ENCODE measurements around the gene RANBP17. TPM values are rescaled to one million over a fixed set of nuclear protein-coding genes. Genes with fewer than 3 reads are reported as not detected.
"Not testable (repeated sequence)": the region's sequence is repeated elsewhere in the genome, so short reads cannot be mapped to it uniquely, and the experiment has no call there.

Gene RANBP17
- polyA plus RNA-seq, 12 donors: 4.9 to 14.6 (median 9.3) TPM; not detected in 2

DNA sequence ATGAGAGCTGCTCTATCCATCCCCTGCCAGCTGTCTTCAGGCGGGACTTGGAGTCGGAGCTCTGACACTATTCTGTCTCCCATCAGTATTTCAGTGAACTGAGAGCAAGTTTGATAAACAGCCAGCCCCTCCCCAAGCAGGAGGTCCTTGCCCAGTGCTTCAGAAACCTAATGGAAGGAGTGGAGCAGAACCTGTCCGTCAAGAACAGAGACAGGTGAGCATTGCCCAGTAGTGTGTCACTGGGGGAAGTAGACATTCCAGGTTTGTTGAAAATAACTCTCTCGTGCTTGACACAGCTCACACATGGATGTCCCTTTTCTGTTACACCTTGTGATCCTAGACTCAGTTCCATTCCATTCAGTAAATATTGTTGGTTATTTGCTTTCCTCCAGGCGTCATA lies 434.0 kb downstream of the RANBP17 start:
- DNase-seq: no peak

DNA sequence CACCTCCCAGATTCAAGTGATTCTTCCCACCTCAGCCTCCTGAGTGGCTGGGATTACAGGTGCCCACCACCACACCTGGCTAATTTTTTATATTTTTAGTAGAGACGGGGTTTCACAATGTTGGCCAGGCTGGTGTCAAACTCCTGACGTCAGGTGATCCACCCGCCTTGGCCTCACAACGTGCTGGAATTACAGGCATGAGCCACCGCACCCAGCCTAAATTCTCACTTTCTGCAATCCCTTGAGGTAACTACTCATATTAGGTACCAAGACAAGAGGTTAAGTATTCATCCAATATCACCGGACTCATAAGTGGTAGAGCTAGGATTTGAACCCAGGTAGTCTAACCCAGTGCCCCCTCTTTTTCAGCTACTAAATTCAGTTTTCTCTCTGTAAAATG lies 436.1 kb downstream of the RANBP17 start:
- not testable (repeated sequence) for DNase-seq

DNA sequence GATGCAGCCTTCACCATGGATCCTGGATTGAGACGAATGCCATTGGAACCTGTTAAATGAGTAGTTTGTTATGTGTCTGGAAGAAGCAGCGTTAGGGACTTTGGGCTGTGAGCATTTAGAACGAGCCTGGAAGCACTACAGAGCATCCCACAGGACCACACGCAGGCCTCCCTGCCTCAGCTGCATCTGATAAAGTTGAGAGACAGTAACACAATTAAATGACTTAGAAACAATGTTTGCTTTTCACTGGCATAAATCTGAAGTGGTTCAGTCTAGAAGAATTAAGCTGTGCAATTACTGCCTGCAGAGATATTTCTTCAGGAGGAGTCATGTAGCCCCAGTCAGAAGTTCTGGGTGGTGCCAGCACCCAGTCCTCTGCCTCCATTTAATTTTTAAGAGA lies 437.4 kb downstream of the RANBP17 start:
- no peak for DNase-seq

GRCh38 chr5:171299851-171300250 lies 438.0 kb downstream of the RANBP17 start:
- DNase-seq: no peak

GRCh38 chr5:171300358-171300757 lies 438.5 kb downstream of the RANBP17 start:
- no peak for DNase-seq

DNA sequence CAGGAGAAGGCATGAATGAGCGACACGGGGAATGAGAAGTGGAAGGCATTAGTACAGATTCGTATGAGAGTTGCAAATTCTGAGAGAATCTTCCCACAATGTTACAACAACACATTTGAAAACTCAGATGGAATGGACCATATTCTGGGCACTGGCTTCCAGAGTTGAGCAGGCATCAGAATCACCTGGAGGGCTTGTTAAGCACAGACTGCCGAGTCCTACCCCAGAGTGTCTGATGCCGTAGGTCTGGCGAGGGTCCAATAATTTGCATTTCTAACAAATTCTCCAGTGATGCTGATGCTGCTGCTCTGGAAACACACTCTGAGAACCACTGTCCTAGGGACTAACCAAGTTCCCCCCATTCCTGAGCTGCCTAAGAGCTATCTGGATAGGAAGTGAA lies 444.3 kb downstream of the RANBP17 start:
- DNase-seq: no peak

DNA sequence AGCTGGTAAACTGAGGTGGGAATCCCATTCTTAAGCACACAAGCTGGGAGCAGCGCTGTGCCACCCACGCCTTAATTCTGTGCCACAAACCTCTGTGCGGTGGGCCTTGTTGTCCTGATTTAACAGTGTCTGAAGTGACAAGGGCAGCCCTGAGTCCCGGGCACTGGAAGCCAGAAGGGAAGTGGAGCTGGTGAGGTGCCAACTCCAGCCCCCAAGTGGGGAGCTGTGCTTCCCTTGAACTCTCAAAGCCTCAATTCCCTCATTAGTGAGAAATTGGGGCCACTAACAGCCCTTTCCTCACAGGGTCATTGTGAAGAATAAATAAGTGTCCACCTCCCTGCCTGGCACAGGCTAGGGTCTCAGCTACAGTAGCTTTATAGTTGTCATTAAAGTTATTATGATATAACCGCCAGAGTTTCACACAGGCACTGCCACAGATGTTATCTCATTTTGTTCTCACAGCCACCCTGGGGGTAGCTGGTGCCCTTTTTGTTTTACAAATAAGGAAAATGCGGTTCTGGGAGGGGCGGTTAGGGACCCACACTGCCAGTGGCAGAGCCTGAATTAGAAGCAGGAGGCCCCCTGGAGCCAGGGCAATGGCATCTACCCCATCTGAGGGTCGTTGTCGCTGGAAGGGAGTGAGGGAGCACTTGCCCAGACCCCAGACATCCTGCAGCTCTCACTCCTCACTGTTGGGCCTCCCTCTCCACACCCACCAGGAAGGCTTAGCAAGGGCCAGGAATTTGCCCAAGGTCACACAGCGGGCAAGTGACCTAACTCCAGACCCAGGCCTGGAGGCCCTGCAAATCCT lies 445.2 kb downstream of the RANBP17 start:
- DNase-seq: no peak

DNA sequence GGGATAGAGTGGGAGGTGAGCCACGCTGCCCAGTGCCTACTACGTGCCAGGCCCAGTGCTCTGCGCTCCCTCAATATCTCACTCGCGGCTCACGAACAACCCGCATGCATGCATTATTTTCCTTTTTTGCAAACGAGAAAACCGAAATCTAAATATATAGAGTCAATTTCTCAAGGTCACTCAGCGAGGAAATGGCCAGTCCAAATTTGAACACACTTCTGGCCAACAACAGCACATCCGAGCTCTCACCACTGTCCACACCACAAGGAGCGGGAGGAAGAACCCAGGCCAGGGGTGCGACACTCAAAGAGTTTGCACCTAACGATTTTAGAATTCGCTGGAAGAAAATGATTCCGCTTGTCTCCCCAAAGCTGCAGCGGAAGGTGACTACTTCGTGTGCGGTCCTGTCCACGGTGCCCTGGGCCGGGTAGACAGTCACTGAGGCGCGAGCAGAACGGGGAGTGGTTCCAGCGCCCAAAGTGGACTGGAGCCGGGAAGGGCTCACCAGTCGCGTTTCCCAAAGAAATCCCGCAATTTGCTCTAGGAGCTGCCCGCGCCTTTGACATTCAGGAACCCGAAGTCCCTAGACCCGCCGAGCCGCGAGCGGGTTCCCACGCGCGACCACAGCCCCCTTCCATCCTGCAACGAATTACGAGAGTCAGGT lies 446.1 kb downstream of the RANBP17 start:
- DNase-seq: no peak

- no peak for DNase-seq
Measured at GRCh38 chr5:171308453-171309275, 446.8 kb downstream of the RANBP17 start, which contains the start of gene TLX3. Gene TLX3 (plus strand): TSS chr5:171309248. CDS start chr5:171309366, 118 bp downstream.

DNA sequence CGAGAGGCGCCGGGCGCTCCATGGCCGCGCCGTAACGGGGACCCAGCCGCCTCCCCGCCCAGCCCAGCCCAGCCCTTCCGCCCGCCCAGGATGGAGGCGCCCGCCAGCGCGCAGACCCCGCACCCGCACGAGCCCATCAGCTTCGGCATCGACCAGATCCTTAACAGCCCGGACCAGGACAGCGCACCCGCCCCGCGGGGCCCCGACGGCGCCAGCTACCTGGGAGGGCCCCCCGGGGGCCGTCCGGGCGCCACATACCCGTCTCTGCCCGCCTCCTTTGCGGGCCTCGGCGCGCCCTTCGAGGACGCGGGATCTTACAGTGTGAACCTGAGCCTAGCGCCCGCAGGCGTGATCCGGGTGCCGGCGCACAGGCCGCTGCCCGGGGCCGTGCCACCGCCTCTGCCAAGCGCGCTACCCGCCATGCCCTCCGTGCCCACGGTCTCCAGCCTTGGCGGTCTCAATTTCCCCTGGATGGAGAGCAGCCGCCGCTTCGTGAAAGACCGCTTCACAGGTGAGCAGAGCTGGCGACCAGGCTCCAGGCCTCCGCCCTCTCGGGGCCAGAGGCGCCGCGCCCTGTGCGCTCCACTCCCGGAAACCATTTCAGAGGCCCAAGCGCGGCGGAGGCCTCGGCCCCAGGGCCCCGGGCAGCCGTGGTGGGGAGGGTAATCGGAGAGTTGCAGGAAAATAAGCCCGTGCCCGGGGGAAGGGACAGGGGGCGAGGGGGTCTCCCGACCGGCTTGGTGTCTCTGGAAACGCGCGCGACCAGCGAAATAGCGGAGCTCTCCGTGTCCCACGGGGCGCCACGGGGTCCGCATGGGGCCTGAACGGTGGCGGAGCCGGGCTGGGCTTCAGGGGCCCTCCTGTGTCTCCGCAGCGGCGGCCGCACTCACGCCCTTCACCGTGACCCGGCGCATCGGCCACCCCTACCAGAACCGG lies 447.7 kb downstream of the RANBP17 start:
- DNase-seq: no peak

- DNase-seq: no peak
Measured at GRCh38 chr5:171310212-171310818, 448.5 kb downstream of the RANBP17 start.

- no peak for DNase-seq
Measured at GRCh38 chr5:171310819-171311321, 449.1 kb downstream of the RANBP17 start.

GRCh38 chr5:171311322-171312077 lies 449.7 kb downstream of the RANBP17 start:
- peak; percentile 57 for DNase-seq

DNA sequence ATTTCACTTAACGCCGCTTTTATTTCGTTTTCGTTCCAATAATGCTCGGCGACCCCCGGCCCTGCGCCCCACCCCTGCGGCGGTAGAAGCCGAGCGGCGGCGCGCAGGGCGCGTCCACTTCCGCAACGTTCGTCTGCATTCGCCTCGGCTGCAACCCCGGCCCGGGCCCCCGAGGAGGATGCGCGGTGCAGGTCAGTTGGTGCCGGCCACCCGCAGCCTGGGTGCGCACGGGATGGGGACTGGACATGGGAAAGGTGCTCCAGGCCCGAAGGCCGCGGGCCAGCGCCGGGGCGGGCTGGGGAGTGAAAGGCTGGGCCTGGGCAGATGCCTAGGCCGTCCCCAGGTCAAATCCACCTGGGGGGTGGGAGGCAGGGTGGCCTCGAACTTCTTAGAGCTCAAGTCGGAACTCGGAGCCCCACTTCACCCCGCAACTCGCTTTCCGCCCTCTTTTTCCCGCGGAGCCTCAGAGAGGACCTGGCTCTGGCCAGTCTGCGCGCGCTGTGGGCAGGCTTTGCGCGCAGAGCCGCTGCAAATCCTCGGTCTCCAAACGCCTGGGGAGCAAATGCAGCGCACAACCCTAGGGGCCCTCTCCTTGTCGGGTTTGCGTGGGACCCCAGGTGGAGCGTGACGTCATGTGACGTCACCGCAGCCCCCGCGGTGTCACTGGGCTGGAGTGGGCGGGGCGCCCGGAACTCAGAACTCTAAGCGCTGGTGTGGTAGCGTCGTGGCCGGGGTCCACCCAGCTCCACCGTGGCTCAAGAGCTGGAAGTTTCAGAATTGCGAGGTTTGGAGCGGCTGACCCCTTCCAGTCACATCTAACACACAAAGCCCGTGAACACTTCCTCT lies 450.5 kb downstream of the RANBP17 start:
- DNase-seq: no peak

DNA sequence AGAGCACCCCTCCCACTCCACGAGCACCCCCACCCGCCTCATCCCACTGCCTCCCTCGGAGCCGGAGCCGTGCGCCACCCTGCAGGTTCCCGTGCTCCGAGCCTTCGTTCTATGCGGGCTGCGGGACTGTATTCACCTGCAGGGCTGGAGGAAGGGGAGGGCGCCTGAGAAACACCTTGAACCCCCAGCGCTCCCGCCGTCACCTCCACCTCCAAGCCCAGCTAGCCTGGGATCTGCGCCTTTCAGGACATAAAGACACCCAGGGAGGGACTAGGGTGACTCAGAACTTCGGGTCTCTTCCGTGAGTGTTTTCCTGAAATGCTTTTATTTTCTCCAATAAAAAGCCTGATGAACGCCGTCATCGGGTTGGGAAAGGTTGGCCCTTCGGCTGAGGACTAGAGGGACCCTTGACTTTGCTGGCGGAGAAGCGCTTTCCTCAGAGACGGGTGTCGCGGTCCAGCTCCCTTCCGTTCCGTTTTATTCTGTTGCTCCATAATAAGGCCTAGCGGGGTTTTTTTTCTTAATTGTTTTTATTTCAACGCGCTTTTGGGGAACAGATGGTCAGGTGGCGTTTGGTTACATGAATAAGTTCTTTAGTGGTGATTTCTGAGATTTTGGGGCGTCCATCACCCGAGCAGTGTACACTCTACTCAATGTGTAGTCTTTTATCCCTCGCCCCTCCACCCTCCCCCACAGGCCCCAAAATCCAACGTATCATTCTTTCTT lies 451.8 kb downstream of the RANBP17 start:
- DNase-seq: no peak

DNA sequence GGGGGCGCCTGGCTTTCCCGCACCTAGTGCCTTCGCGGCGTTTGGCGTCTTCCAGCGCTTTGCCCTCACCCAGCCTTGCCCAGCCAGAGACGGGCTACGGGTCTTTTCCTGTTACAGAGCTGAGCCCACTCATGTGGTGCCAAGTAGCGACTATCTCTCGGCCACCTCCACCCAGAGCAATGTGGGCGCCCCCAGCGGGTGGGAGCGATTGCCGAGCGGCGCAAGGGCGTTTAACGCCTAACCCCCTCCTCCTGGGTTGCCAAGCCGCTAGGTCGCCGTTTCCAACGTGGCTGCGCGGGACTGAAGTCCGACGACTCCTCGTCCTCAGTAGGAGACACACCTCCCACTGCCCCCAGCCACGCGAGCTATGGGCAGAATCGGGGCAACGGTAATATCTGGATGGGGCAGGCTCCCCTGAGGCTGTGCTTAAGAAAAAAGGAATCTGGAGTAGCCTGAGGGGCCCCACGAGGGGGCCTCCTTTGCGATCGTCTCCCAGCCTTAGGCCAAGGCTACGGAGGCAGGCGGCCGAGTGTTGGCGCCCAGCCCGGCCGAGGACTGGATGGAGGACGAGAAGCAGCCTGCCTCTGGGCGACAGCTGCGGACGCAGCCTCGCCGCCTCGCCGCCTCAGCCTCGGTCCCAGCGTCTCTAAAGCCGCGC lies 453.0 kb downstream of the RANBP17 start:
- peak; percentile 59 for DNase-seq

- no peak for DNase-seq
Measured at GRCh38 chr5:171315386-171315891, 453.6 kb downstream of the RANBP17 start.
